B cell (primary cell): ENCODE data around the gene F13A1. TPM values are rescaled to one million over a fixed set of nuclear protein-coding genes. Genes with fewer than 3 reads are reported as not detected.

Source experiments
- ATAC-seq: fragments of 200-7000 bp; cut with Tn5 transposase; one replicate; pipeline ENCODE4 v1.10.0; 2021; ENCODE audit warnings: low read depth, mild to moderate bottlenecking, moderate number of reproducible peaks, moderate library complexity
- CTCF ChIA-PET: fragments of 350-600 bp; sonication (Branson Sonifier 250); formaldehyde crosslinking; loops from one replicate; lab custom pipeline; 2021; ENCODE audit warnings: antibody characterized with exemption, inconsistent platforms; lab: Charles Lee
- POLR2A ChIA-PET: fragments of 350-600 bp; sonication (Branson Sonifier 250); formaldehyde crosslinking; loops from one replicate; lab custom pipeline; 2021; ENCODE audit warnings: antibody characterized with exemption; lab: Charles Lee
- DNase-seq: peaks from one replicate; pipeline ENCODE4 v3.0.0; 2013
- H2AFZ ChIP-seq: 2 replicates; pipeline ENCODE4 v1.6.1; 2012; ENCODE audit warnings: mild to moderate bottlenecking, low read depth, low read length; ENCODE audit not compliant: insufficient read depth, poor library complexity, severe bottlenecking
- H3K27ac ChIP-seq, 2 donors: 1 replicate in 1 of 2; 2 replicates in 1 of 2; pipeline ENCODE4 v1.5.1; 2012 to 2013; ENCODE audit warnings: low read length in 2 of 2, mild to moderate bottlenecking in 2 of 2, moderate library complexity in 1 of 2
- H3K27me3 ChIP-seq, 4 experiments: fragments of 200-600 bp in 1 of 4; sonication (generic) in 1 of 4; replicated peaks in 1 of 4; 1 replicate in 2 of 4; 2 replicates in 2 of 4; pipeline versions ENCODE4 v1.6.1 to v1.7.0; 2013 to 2016; ENCODE audit warnings: low read length in 3 of 4, mild to moderate bottlenecking in 2 of 4, mixed read lengths in 1 of 4, moderate library complexity in 1 of 4; ENCODE audit not compliant: insufficient read depth in 4 of 4, control insufficient read depth in 3 of 4; ENCODE audit errors: control extremely low read depth in 1 of 4
- H3K36me3 ChIP-seq, 2 experiments: replicated peaks in 1 of 2; 1 replicate in 1 of 2; 2 replicates in 1 of 2; pipeline versions ENCODE4 v1.6.1 to v1.7.1; 2013; ENCODE audit warnings: low read length in 1 of 2; ENCODE audit not compliant: insufficient read depth in 2 of 2, control insufficient read depth in 1 of 2; ENCODE audit errors: control extremely low read depth in 1 of 2, extremely low read depth in 1 of 2
- H3K4me1 ChIP-seq, 2 donors: fragments of 200-600 bp in 1 of 2; sonication (generic) in 1 of 2; 1 replicate in 1 of 2; 2 replicates in 1 of 2; pipeline versions ENCODE4 v1.5.1 to v1.6.1; 2013 to 2017; ENCODE audit warnings: low read length in 2 of 2; ENCODE audit not compliant: control insufficient read depth in 2 of 2, insufficient read depth in 2 of 2
- H3K4me2 ChIP-seq: replicated peaks from 2 replicates; pipeline ENCODE3; 2012; ENCODE audit warnings: mild to moderate bottlenecking, low read depth, low read length; ENCODE audit not compliant: poor library complexity, severe bottlenecking
- H3K4me3 ChIP-seq, 5 experiments: fragments of 200-600 bp in 1 of 5; sonication (generic) in 1 of 5; 1 replicate in 3 of 5; 2 replicates in 2 of 5; pipeline versions ENCODE4 v1.5.1 to v1.7.0; 2011 to 2016; ENCODE audit warnings: low read length in 4 of 5, mild to moderate bottlenecking in 4 of 5, low read depth in 2 of 5, control low read depth in 1 of 5, moderate library complexity in 1 of 5; ENCODE audit not compliant: insufficient read depth in 1 of 5; ENCODE audit errors: control extremely low read depth in 1 of 5, extremely low read depth in 1 of 5
- H3K79me2 ChIP-seq: fragments of 200-600 bp; sonication (generic); one replicate; pipeline ENCODE4 v1.6.0; 2016; ENCODE audit warnings: low read length; ENCODE audit not compliant: control insufficient read depth, insufficient read depth
- H3K9ac ChIP-seq: fragments of 200-600 bp; sonication (generic); 2 replicates; pipeline ENCODE4 v1.6.1; 2017; ENCODE audit warnings: mild to moderate bottlenecking, low read length, moderate library complexity
- H3K9me3 ChIP-seq, 3 donors: one replicate each; pipeline versions ENCODE4 v1.6.1 to v1.7.1; 2013; ENCODE audit warnings: low read length in 2 of 3; ENCODE audit not compliant: control insufficient read depth in 2 of 3, insufficient read depth in 1 of 3; ENCODE audit errors: control extremely low read depth in 1 of 3
- H4K20me1 ChIP-seq: 2 replicates; pipeline ENCODE4 v1.6.0; 2012; ENCODE audit warnings: mild to moderate bottlenecking, low read length; ENCODE audit not compliant: insufficient read depth, control insufficient read depth, poor library complexity, severe bottlenecking
- H3K27ac Mint-ChIP-seq: one replicate; pipeline ENCODE4 v1.8.0; 2021; ENCODE audit warnings: mixed read lengths
- H3K27me3 Mint-ChIP-seq: one replicate; pipeline ENCODE4 v1.8.0; 2021; ENCODE audit warnings: mixed read lengths
- H3K4me1 Mint-ChIP-seq: one replicate; pipeline ENCODE4 v1.8.0; 2021; ENCODE audit warnings: mixed read lengths
- H3K4me3 Mint-ChIP-seq: one replicate; pipeline ENCODE4 v1.8.0; 2021; ENCODE audit warnings: mixed read lengths
- H3K9me3 Mint-ChIP-seq: one replicate; pipeline ENCODE4 v1.8.0; 2022; ENCODE audit warnings: mixed read lengths; ENCODE audit not compliant: insufficient read depth
- CTCF ChIP-seq: fragments of 200-600 bp; IDR thresholded peaks from one replicate; pipeline ENCODE4 v1.8.0; 2022; ENCODE audit warnings: antibody characterized with exemption, mild to moderate bottlenecking
- EZH2 ChIP-seq: IDR thresholded peaks from 2 replicates; pipeline ENCODE4 v1.6.1; 2012; ENCODE audit warnings: borderline replicate concordance, low read depth, mild to moderate bottlenecking, moderate library complexity, low read length; ENCODE audit not compliant: insufficient read depth, poor library complexity, severe bottlenecking
- WGBS: methylation state at CpG from one replicate; pipeline ENCODE4 v1.1.5; 2013; ENCODE audit warnings: missing lambda C conversion rate; ENCODE audit not compliant: insufficient coverage; 5-methylcytosine and 5-hydroxymethylcytosine counted together
- intact Hi-C: fragments of 100-400 bp; cut with micrococcal nuclease; formaldehyde crosslinking; loops from one replicate; pipeline ENCODE4 v1.10.0; 2022
- polyA plus RNA-seq: library from polyadenylated mRNA; depleted of rRNA; stranded (reverse); fragments of >200 nt; gene quantifications from 2 replicates; pipeline ENCODE4 v1.2.3, GENCODE V29; 2012
- total RNA-seq, 2 donors: library from RNA; stranded (reverse); fragments of 120-200 nt in 1 of 2; gene quantifications; 1 replicate in 1 of 2; 2 replicates in 1 of 2; pipeline versions ENCODE4 v1.2.3 to v1.2.4, GENCODE V29; 2013 to 2022

Gene F13A1
- total and polyA plus RNA-seq, 2 donors (not counting 1 experiment from before 2014, with no cell fraction given), result 0.43 to 2.0 TPM

- no peak overlapping the region for H3K4me2 ChIP-seq
- POLR2A ChIA-PET, result no interaction called here
- no peak overlapping the region for H3K4me3 ChIP-seq
- H3K27ac ChIP-seq, result no peak overlapping the region
- H2AFZ ChIP-seq, result no peak overlapping the region
- no peak for ATAC-seq
- peaks cover 0 to 2% (median 0%) of the 10 kb centered on the region in 3 donors for H3K9me3 ChIP-seq
- intact Hi-C loops, result no loop called here
- H3K4me1 ChIP-seq, result no peaks in the 10 kb centered on the region
- no peaks in the 10 kb centered on the region for H4K20me1 ChIP-seq
- H3K79me2 ChIP-seq, result no peaks in the 10 kb centered on the region
- Mint-ChIP-seq H3K27me3 (peaks cover 23% of the 10 kb centered on the region), H3K9me3 (peaks cover 9% of the 10 kb centered on the region), H3K4me3 (no peak overlapping the region), H3K27ac (no peak overlapping the region), H3K4me1 (no peaks in the 10 kb centered on the region)
- no peak for DNase-seq
- CTCF ChIA-PET, result no interaction called here
- TF ChIP-seq EZH2 (no peak), CTCF (no peak)
- H3K27me3 ChIP-seq, result peaks cover 0 to 6% (median 2%) of the 10 kb centered on the region in 4 experiments
- no peaks in the 10 kb centered on the region for H3K36me3 ChIP-seq
- H3K9ac ChIP-seq, result no peak overlapping the region
- WGBS, result no CpG with 5 or more reads among the region's 2 CpGs
These were observed 84.7 kb downstream of the F13A1 start for GRCh38 chr6:6235786-6236185.

- no peak for DNase-seq
- Histone ChIP-seq H3K79me2 (no peaks in the 10 kb centered on the region), H3K27ac (no peak overlapping the region), H3K27me3 (peaks cover 0 to 8% (median 1%) of the 10 kb centered on the region in 4 experiments), H3K4me1 (no peaks in the 10 kb centered on the region), H2AFZ (no peak overlapping the region), H3K9me3 (peaks cover 0 to 6% (median 2%) of the 10 kb centered on the region in 3 donors), H3K36me3 (no peaks in the 10 kb centered on the region), H4K20me1 (no peaks in the 10 kb centered on the region), H3K4me2 (no peak overlapping the region), H3K9ac (no peak overlapping the region), H3K4me3 (no peak overlapping the region)
- H3K4me1 Mint-ChIP-seq, result no peaks in the 10 kb centered on the region
- POLR2A ChIA-PET, result no interaction called here
- H3K9me3 Mint-ChIP-seq, result peaks cover 9% of the 10 kb centered on the region
- H3K4me3 Mint-ChIP-seq, result no peak overlapping the region
- ATAC-seq, result no peak
- H3K27ac Mint-ChIP-seq, result no peak overlapping the region
- peaks cover 27% of the 10 kb centered on the region for H3K27me3 Mint-ChIP-seq
- no CpG with 5 or more reads among the region's 1 CpG for WGBS
- TF ChIP-seq EZH2, result no peak
- TF ChIP-seq CTCF, result no peak
- CTCF ChIA-PET, result no interaction called here
- intact Hi-C loops, result no loop called here
These were observed 85.5 kb downstream of the F13A1 start for GRCh38 chr6:6234963-6235362.
